H1 (cell line): ENCODE measurements around the gene CLIP4.

Experiments
- BRCA1 ChIP-seq: IDR thresholded peaks from 2 replicates; pipeline ENCODE4 v1.6.1; 2012; ENCODE audit warnings: low read depth, low read length, improper control_type of control experiment
- CTCF ChIP-seq, 3 experiments: IDR thresholded peaks; 1 replicate in 2 of 3; 2 replicates in 1 of 3; pipeline versions ENCODE4 v1.5.1 to v1.6.1; 2011; ENCODE audit warnings: low read length in 3 of 3, mild to moderate bottlenecking in 3 of 3, inconsistent platforms in 2 of 3, low read depth in 1 of 3, moderate library complexity in 1 of 3; ENCODE audit not compliant: insufficient read depth in 1 of 3; ENCODE audit errors: control extremely low read depth in 1 of 3
- POLR2A ChIP-seq, 2 experiments: IDR thresholded peaks; 1 replicate in 1 of 2; 2 replicates in 1 of 2; pipeline ENCODE4 v1.6.1; 2011; ENCODE audit warnings: low read depth in 2 of 2, low read length in 2 of 2, mild to moderate bottlenecking in 2 of 2; ENCODE audit errors: control extremely low read depth in 1 of 2
- POLR2AphosphoS5 ChIP-seq: IDR thresholded peaks from 2 replicates; pipeline ENCODE4 v1.6.1; 2011; ENCODE audit warnings: low read depth, low read length
- RFX5 ChIP-seq: IDR thresholded peaks from 2 replicates; pipeline ENCODE4 v1.6.1; 2011; ENCODE audit warnings: low read depth, low read length, improper control_type of control experiment, borderline replicate concordance
- TF ChIP-seq, protein P1 (sequence below): IDR thresholded peaks from 2 replicates; pipeline ENCODE4 v1.6.1; 2011; ENCODE audit warnings: low read depth, mild to moderate bottlenecking, low read length; ENCODE audit not compliant: insufficient read depth

DNA sequence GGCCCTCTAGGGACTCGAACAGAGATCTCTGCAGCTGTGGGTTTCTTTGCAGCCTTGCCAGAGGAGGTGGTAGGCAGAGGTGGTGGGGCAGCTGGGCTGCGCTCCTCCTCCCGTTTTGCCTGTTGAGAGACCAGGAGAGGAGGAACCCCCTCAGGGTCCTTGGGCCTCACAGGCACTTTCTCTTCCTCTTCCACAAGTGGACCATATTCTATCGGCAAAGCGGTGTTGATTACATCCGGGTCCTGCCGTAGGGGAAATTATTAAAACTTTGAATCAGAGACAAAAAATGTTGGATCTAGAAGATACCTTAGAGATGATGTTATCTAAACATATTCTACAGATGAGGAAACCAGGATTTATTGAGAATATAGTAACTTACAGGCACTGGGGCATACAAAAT lies 78.5 kb downstream of the CLIP4 start:
- TF ChIP-seq CTCF (IDR thresholded peaks at IDR 0.05; ENCODE audit: control extremely low read depth in 1 of 3, insufficient read depth in 1 of 3, low read depth in 1 of 3, low read length in 3 of 3) (no peak), BRCA1 (no peak), RFX5 (no peak), POLR2AphosphoS5 (no peak), POLR2A (IDR thresholded peaks at IDR 0.05; ENCODE audit: control extremely low read depth in 1 of 2, low read depth in 2 of 2, low read length in 2 of 2) (no peak)
- TF ChIP-seq, protein P1, sequence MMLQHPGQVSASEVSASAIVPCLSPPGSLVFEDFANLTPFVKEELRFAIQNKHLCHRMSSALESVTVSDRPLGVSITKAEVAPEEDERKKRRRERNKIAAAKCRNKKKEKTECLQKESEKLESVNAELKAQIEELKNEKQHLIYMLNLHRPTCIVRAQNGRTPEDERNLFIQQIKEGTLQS, result no peak
